DOHH2 (cell line): ENCODE measurements around the gene STUM.

Experiments used
- H3F3A ChIP-seq: fragments of 200-600 bp; sonication (generic), shearing (Covaris generic); 2 replicates; pipeline ENCODE4 v1.6.0; 2016; ENCODE audit warnings: antibody characterized with exemption, mild to moderate bottlenecking; ENCODE audit not compliant: control insufficient read depth, insufficient read depth
- H3K27ac ChIP-seq: fragments of 200-600 bp; sonication (generic); 2 replicates; pipeline ENCODE4 v1.5.1; 2014; ENCODE audit warnings: low read depth, mild to moderate bottlenecking, low read length, moderate library complexity
- H3K27me3 ChIP-seq: fragments of 200-600 bp; sonication (generic); 2 replicates; pipeline ENCODE4 v1.6.1; 2014; ENCODE audit warnings: mild to moderate bottlenecking, low read length, mixed read lengths; ENCODE audit not compliant: control insufficient read depth
- H3K36me3 ChIP-seq: fragments of 200-600 bp; sonication (generic); 2 replicates; pipeline ENCODE4 v1.6.1; 2014; ENCODE audit warnings: mild to moderate bottlenecking, low read length, moderate library complexity, mixed read lengths; ENCODE audit not compliant: control insufficient read depth
- H3K4me1 ChIP-seq: fragments of 200-600 bp; sonication (generic); 2 replicates; pipeline ENCODE4 v1.6.1; 2014; ENCODE audit warnings: mild to moderate bottlenecking, low read length, mixed read lengths; ENCODE audit not compliant: control insufficient read depth
- H3K4me2 ChIP-seq: fragments of 200-600 bp; sonication (generic); 2 replicates; pipeline ENCODE4 v1.6.0; 2014; ENCODE audit warnings: mild to moderate bottlenecking, low read length, moderate library complexity
- H3K4me3 ChIP-seq: fragments of 200-600 bp; sonication (generic); 2 replicates; pipeline ENCODE4 v1.5.1; 2014; ENCODE audit warnings: mild to moderate bottlenecking, low read length, mixed read lengths
- H3K79me2 ChIP-seq: fragments of 200-600 bp; sonication (generic); 2 replicates; pipeline ENCODE4 v1.6.1; 2014; ENCODE audit warnings: mild to moderate bottlenecking, low read length, mixed read lengths; ENCODE audit not compliant: control insufficient read depth
- H3K9me2 ChIP-seq: fragments of 200-600 bp; sonication (generic); replicated peaks from 2 replicates; pipeline ENCODE4 v1.6.1; 2014; ENCODE audit warnings: mild to moderate bottlenecking, low read length, mixed read lengths; ENCODE audit not compliant: control insufficient read depth
- H3K9me3 ChIP-seq: fragments of 200-600 bp; sonication (generic); 2 replicates; pipeline ENCODE4 v1.6.1; 2014; ENCODE audit warnings: antibody characterized with exemption, low read length, mixed read lengths; ENCODE audit not compliant: control insufficient read depth, insufficient read depth
- H4K20me1 ChIP-seq: fragments of 200-600 bp; sonication (generic); 2 replicates; pipeline ENCODE4 v1.6.0; 2014; ENCODE audit warnings: low read depth, mild to moderate bottlenecking, antibody characterized with exemption, low read length, moderate library complexity; ENCODE audit not compliant: control insufficient read depth, insufficient read depth
- EZH2phosphoT487 ChIP-seq: fragments of 200-600 bp; sonication (generic); IDR thresholded peaks from 2 replicates; pipeline ENCODE4 v1.6.1; 2017; ENCODE audit warnings: borderline replicate concordance, mild to moderate bottlenecking, antibody characterized with exemption, low read length, moderate library complexity, mixed read lengths
- TF ChIP-seq, protein P1 (sequence below): fragments of 200-600 bp; sonication (generic); IDR thresholded peaks from one replicate; pipeline ENCODE4 v1.5.1; 2014; ENCODE audit warnings: antibody characterized with exemption, mild to moderate bottlenecking, low read depth, low read length; ENCODE audit not compliant: poor library complexity, severe bottlenecking

STUM gene

DNA sequence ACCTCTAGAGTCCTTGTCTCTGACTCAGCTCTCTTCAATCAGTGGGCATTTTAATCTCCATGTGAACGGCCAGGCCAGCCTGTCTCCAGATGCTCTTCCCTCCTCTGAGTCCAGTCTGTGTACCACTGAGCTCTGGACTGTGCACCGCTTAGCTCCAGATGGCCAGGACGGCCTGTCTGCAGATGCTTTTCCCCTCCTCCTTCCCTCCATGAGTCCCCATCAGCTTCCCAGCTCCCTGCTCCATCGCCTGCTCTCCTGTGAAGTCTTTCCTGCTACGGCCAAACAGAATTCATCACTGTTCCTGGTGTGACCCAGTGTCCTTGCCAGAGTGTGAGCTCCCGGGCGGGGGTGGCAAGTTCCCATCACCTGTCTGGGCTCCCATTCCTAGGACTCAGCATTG is 42.0 kb downstream of the STUM start:
- Histone ChIP-seq H3K27ac (no peak overlapping the region), H3K36me3 (no peaks in the 10 kb centered on the region), H3K4me3 (no peak overlapping the region), H3K79me2 (no peaks in the 10 kb centered on the region), H4K20me1 (no peaks in the 10 kb centered on the region), H3K4me2 (no peak overlapping the region), H3F3A (no peaks in the 10 kb centered on the region), H3K4me1 (no peaks in the 10 kb centered on the region), H3K27me3 (peaks cover 4% of the 10 kb centered on the region; the same call in 1 of the 2 replicates), H3K9me3 (no peaks in the 10 kb centered on the region), H3K9me2 (no peaks in the 10 kb centered on the region)
- TF ChIP-seq, protein P1, sequence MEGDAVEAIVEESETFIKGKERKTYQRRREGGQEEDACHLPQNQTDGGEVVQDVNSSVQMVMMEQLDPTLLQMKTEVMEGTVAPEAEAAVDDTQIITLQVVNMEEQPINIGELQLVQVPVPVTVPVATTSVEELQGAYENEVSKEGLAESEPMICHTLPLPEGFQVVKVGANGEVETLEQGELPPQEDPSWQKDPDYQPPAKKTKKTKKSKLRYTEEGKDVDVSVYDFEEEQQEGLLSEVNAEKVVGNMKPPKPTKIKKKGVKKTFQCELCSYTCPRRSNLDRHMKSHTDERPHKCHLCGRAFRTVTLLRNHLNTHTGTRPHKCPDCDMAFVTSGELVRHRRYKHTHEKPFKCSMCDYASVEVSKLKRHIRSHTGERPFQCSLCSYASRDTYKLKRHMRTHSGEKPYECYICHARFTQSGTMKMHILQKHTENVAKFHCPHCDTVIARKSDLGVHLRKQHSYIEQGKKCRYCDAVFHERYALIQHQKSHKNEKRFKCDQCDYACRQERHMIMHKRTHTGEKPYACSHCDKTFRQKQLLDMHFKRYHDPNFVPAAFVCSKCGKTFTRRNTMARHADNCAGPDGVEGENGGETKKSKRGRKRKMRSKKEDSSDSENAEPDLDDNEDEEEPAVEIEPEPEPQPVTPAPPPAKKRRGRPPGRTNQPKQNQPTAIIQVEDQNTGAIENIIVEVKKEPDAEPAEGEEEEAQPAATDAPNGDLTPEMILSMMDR, result no peak

DNA sequence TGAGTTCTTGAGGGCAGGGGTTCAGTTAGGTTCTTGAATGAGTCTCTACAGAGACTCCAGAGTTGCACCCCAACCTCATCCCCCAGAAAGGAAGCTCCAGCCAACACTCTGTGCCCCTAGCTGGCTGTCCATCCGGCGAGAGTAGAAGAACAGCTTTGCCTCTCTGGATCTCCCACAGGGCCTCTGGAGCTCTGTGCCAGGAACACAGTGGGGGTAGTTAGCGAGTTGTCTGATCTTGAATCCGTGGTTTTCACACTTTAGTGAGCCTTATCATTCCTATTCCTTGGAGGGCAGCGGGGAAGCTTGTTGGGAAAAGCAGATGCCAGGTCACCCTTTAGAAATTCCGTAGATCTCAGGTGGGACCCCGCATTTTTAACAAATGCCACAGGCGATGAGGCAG is 45.0 kb downstream of the STUM start:
- H3K4me1 ChIP-seq, result peaks cover 3% of the 10 kb centered on the region; the same call in 1 of the 2 replicates
- H3K4me3 ChIP-seq, result no peak overlapping the region
- H3K9me2 ChIP-seq, result no peaks in the 10 kb centered on the region
- H3F3A ChIP-seq, result no peaks in the 10 kb centered on the region
- H3K4me2 ChIP-seq, result no peak overlapping the region
- no peaks in the 10 kb centered on the region for H3K9me3 ChIP-seq
- H4K20me1 ChIP-seq, result no peaks in the 10 kb centered on the region
- no peaks in the 10 kb centered on the region for H3K36me3 ChIP-seq
- H3K27ac ChIP-seq, result no peak overlapping the region
- TF ChIP-seq, protein P1, result no peak
- no peak for TF ChIP-seq EZH2phosphoT487
- H3K27me3 ChIP-seq, result peaks cover 17% of the 10 kb centered on the region
- H3K79me2 ChIP-seq, result no peaks in the 10 kb centered on the region

DNA sequence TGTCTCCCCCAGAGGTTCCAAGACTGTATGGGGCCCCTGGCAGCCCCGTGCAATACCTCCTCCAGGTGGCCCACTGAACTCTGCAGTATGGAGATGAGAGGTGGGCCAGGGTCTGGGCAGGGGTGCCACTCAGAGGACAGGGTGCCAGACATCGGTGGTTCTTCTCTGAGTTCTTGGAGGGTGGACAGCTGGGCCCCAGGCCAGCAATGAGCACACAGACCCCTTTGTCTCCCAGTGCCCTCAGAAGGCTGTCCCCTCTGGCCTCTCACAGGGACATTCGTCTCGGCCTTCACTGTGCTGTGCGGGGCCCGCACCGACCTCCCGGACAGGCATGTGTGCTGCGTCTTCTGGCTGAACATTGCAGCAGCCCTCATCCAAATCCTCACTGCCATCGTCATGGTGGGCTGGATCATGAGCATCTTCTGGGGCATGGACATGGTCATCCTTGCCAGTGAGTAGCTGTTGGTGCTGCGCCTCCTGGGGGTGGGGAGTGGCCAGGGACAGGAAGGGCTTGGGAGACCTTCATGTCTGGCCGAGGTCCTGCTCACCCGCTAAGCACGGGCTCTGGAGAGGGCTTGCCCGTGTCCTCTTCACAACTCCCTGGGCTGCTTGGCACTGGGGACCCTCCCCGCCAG is 48.1 kb downstream of the STUM start:
- Histone ChIP-seq H3K27me3 (peaks cover 21% of the 10 kb centered on the region), H3K27ac (no peak overlapping the region)
- TF ChIP-seq, protein P1, result no peak
- TF ChIP-seq EZH2phosphoT487, result no peak

More for the DNA sequence above, 48.1 kb downstream of the STUM start:
- no peaks in the 10 kb centered on the region for H3K9me2 ChIP-seq
- no peaks in the 10 kb centered on the region for H3K79me2 ChIP-seq
- H3K4me1 ChIP-seq, result peaks cover 3% of the 10 kb centered on the region; the same call in 1 of the 2 replicates
- no peaks in the 10 kb centered on the region for H4K20me1 ChIP-seq
- H3F3A ChIP-seq, result no peaks in the 10 kb centered on the region
- H3K36me3 ChIP-seq, result no peaks in the 10 kb centered on the region
- no peaks in the 10 kb centered on the region for H3K9me3 ChIP-seq
- no peak overlapping the region for H3K4me3 ChIP-seq
- no peak overlapping the region for H3K4me2 ChIP-seq
